Measurements from ENCODE around the gene UBXN1. TPM values are rescaled to one million over a fixed set of nuclear protein-coding genes. Genes with fewer than 3 reads are reported as not detected.
"Not testable (repeated sequence)": the region's sequence is repeated elsewhere in the genome, so short reads cannot be mapped to it uniquely, and the experiment has no call there.

Gene UBXN1
- total and polyA plus RNA-seq, 2 donors (not counting 1 experiment from before 2014, with no cell fraction given) = 76.4 to 143 TPM

- H3K27me3 ChIP-seq (ENCODE audit: control insufficient read depth, insufficient read depth, low read length) = no peaks in the 10 kb centered on the region
- H3K9ac ChIP-seq (ENCODE audit: insufficient read depth, low read length) = no peak overlapping the region
- H3K9me3 ChIP-seq (ENCODE audit: control insufficient read depth, insufficient read depth, low read depth, low read length) = no peaks in the 10 kb centered on the region
- H3K79me2 ChIP-seq (ENCODE audit: control insufficient read depth, insufficient read depth, low read length) = peaks cover 13% of the 10 kb centered on the region
- peak overlapping the region; percentile 74 to 88 (median 82) for H3K4me3 ChIP-seq (replicated peaks in 1 of 4; ENCODE audit: control extremely low read depth in 1 of 4, insufficient read depth in 1 of 4, low read depth in 3 of 4, low read length in 4 of 4)
- H3K4me1 ChIP-seq (ENCODE audit: control insufficient read depth, extremely low read depth, insufficient read depth, low read length) = peaks cover 5% of the 10 kb centered on the region
- H2AFZ ChIP-seq (ENCODE audit: low read length) = no peak overlapping the region
- TF ChIP-seq EZH2 (IDR thresholded peaks at IDR 0.05; ENCODE audit: low read length, missing control alignments) (no peak), CTCF (conservative IDR thresholded peaks at IDR 0.05 in 1 of 2, IDR thresholded peaks at IDR 0.05 in 1 of 2; ENCODE audit: low read depth in 1 of 2, low read length in 2 of 2) (no peak)
- DNase-seq (ENCODE audit: low read depth in 2 of 2) = no peak
- H3K4me2 ChIP-seq (ENCODE audit: extremely low read depth, insufficient read depth, low read length) = peak overlapping the region; percentile 99
- peaks cover 7% of the 10 kb centered on the region for H3K36me3 ChIP-seq (ENCODE audit: control insufficient read depth, insufficient read depth, low read length)
- H3K27ac ChIP-seq (ENCODE audit: insufficient read depth, low read length) = peak overlapping the region; percentile 88
- no peaks in the 10 kb centered on the region for H4K20me1 ChIP-seq (ENCODE audit: control insufficient read depth, extremely low read depth, insufficient read depth, low read length)
Observed at GRCh38 chr11:62677714-62678113, 1.2 kb downstream of the UBXN1 start.

GRCh38 chr11:62677156-62677555 lies 1.7 kb downstream of the UBXN1 start:
- H3K27ac ChIP-seq (ENCODE audit: insufficient read depth, low read length) = no peak overlapping the region
- H3K9ac ChIP-seq (ENCODE audit: insufficient read depth, low read length) = no peak overlapping the region
- H3K79me2 ChIP-seq (ENCODE audit: control insufficient read depth, insufficient read depth, low read length) = peaks cover 15% of the 10 kb centered on the region

GRCh38 chr11:62676698-62677097 lies 2.2 kb downstream of the UBXN1 start:
- Histone ChIP-seq H3K4me1 (ENCODE audit: control insufficient read depth, extremely low read depth, insufficient read depth, low read length) (peaks cover 5% of the 10 kb centered on the region), H3K36me3 (ENCODE audit: control insufficient read depth, insufficient read depth, low read length) (peaks cover 7% of the 10 kb centered on the region), H3K4me2 (ENCODE audit: extremely low read depth, insufficient read depth, low read length) (no peak overlapping the region), H3K9me3 (ENCODE audit: control insufficient read depth, insufficient read depth, low read depth, low read length) (no peaks in the 10 kb centered on the region), H3K4me3 (replicated peaks in 1 of 4; ENCODE audit: control extremely low read depth in 1 of 4, insufficient read depth in 1 of 4, low read depth in 3 of 4, low read length in 4 of 4) (no peak overlapping the region), H3K27me3 (ENCODE audit: control insufficient read depth, insufficient read depth, low read length) (no peaks in the 10 kb centered on the region), H3K79me2 (ENCODE audit: control insufficient read depth, insufficient read depth, low read length) (peaks cover 15% of the 10 kb centered on the region), H2AFZ (ENCODE audit: low read length) (no peak overlapping the region), H3K9ac (ENCODE audit: insufficient read depth, low read length) (no peak overlapping the region), H3K27ac (ENCODE audit: insufficient read depth, low read length) (no peak overlapping the region), H4K20me1 (ENCODE audit: control insufficient read depth, extremely low read depth, insufficient read depth, low read length) (no peaks in the 10 kb centered on the region)
- no peak for DNase-seq (ENCODE audit: low read depth in 2 of 2)
- TF ChIP-seq EZH2 (IDR thresholded peaks at IDR 0.05; ENCODE audit: low read length, missing control alignments) (no peak), CTCF (conservative IDR thresholded peaks at IDR 0.05 in 1 of 2, IDR thresholded peaks at IDR 0.05 in 1 of 2; ENCODE audit: low read depth in 1 of 2, low read length in 2 of 2) (no peak)

More at GRCh38 chr11:62677156-62677555, 1.7 kb downstream of the UBXN1 start:
- Histone ChIP-seq H3K4me1 (ENCODE audit: control insufficient read depth, extremely low read depth, insufficient read depth, low read length) (peaks cover 5% of the 10 kb centered on the region), H4K20me1 (ENCODE audit: control insufficient read depth, extremely low read depth, insufficient read depth, low read length) (no peaks in the 10 kb centered on the region), H3K27me3 (ENCODE audit: control insufficient read depth, insufficient read depth, low read length) (no peaks in the 10 kb centered on the region), H3K4me2 (ENCODE audit: extremely low read depth, insufficient read depth, low read length) (no peak overlapping the region), H3K4me3 (replicated peaks in 1 of 4; ENCODE audit: control extremely low read depth in 1 of 4, insufficient read depth in 1 of 4, low read depth in 3 of 4, low read length in 4 of 4) (peak overlapping the region in 1 of 4 experiments; percentile 25), H3K36me3 (ENCODE audit: control insufficient read depth, insufficient read depth, low read length) (peaks cover 7% of the 10 kb centered on the region), H2AFZ (ENCODE audit: low read length) (no peak overlapping the region), H3K9me3 (ENCODE audit: control insufficient read depth, insufficient read depth, low read depth, low read length) (no peaks in the 10 kb centered on the region)
- DNase-seq (ENCODE audit: low read depth in 2 of 2) = no peak
- no peak for TF ChIP-seq CTCF (conservative IDR thresholded peaks at IDR 0.05 in 1 of 2, IDR thresholded peaks at IDR 0.05 in 1 of 2; ENCODE audit: low read depth in 1 of 2, low read length in 2 of 2)

GRCh38 chr11:62675415-62675814 lies 3.5 kb downstream of the UBXN1 start:
- H2AFZ ChIP-seq (ENCODE audit: low read length); H4K20me1 ChIP-seq (ENCODE audit: control insufficient read depth, extremely low read depth, insufficient read depth, low read length); H3K4me1 ChIP-seq (ENCODE audit: control insufficient read depth, extremely low read depth, insufficient read depth, low read length); DNase-seq (ENCODE audit: low read depth in 2 of 2); H3K27ac ChIP-seq (ENCODE audit: insufficient read depth, low read length); H3K27me3 ChIP-seq (ENCODE audit: control insufficient read depth, insufficient read depth, low read length); H3K4me3 ChIP-seq (replicated peaks in 1 of 4; ENCODE audit: control extremely low read depth in 1 of 4, insufficient read depth in 1 of 4, low read depth in 3 of 4, low read length in 4 of 4); H3K9ac ChIP-seq (ENCODE audit: insufficient read depth, low read length); H3K36me3 ChIP-seq (ENCODE audit: control insufficient read depth, insufficient read depth, low read length); H3K9me3 ChIP-seq (ENCODE audit: control insufficient read depth, insufficient read depth, low read depth, low read length); H3K4me2 ChIP-seq (ENCODE audit: extremely low read depth, insufficient read depth, low read length): not testable (repeated sequence)
- peaks cover 18% of the 10 kb centered on the region for H3K79me2 ChIP-seq (ENCODE audit: control insufficient read depth, insufficient read depth, low read length)
